Measurements from ENCODE around the gene BOLA3. TPM values are rescaled to one million over a fixed set of nuclear protein-coding genes. Genes with fewer than 3 reads are reported as not detected.

The BOLA3 gene
- total and polyA plus RNA-seq, 4 donors: 9.5 to 35.2 (median 27.1) TPM

GRCh38 chr2:74168739-74169138 lies 21.0 kb upstream of the BOLA3 start (continued):
- TF ChIP-seq, protein P1, sequence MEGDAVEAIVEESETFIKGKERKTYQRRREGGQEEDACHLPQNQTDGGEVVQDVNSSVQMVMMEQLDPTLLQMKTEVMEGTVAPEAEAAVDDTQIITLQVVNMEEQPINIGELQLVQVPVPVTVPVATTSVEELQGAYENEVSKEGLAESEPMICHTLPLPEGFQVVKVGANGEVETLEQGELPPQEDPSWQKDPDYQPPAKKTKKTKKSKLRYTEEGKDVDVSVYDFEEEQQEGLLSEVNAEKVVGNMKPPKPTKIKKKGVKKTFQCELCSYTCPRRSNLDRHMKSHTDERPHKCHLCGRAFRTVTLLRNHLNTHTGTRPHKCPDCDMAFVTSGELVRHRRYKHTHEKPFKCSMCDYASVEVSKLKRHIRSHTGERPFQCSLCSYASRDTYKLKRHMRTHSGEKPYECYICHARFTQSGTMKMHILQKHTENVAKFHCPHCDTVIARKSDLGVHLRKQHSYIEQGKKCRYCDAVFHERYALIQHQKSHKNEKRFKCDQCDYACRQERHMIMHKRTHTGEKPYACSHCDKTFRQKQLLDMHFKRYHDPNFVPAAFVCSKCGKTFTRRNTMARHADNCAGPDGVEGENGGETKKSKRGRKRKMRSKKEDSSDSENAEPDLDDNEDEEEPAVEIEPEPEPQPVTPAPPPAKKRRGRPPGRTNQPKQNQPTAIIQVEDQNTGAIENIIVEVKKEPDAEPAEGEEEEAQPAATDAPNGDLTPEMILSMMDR (IDR thresholded peaks at IDR 0.05; ENCODE audit: low read depth, low read length, missing input control): no peak
- TF ChIP-seq EGR1 (IDR thresholded peaks at IDR 0.05; ENCODE audit: low read depth in 2 of 2): no peak

DNA sequence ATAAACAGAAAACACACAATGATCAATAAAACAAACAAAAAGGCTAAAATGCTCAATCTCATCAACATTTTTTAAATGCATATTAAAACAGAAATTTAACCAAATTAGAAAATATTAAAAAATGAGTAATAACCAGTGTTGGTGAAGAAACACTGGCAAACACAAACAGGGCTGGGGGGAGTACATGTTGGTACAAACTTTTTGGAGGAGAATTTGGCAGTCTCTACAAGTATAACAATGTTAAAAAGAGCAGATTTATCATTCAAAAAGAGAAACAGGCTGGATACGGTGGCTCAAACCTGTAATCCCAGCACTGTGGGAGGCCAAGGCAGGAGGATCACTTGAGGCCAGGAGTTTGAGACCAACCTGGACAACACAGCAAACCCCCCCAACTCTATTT lies 17.0 kb upstream of the BOLA3 start:
- Histone ChIP-seq H3K36me3 (ENCODE audit: control insufficient read depth in 4 of 4, insufficient read depth in 3 of 4, low read depth in 1 of 4, low read length in 3 of 4) (peaks cover 8 to 66% (median 53%) of the 10 kb centered on the region in 4 donors), H3K27me3 (ENCODE audit: control insufficient read depth in 4 of 4, insufficient read depth in 4 of 4, low read length in 3 of 4) (no peaks in the 10 kb centered on the region)
- no peak for DNase-seq (ENCODE audit: low spot score)

More for the DNA sequence above, 17.0 kb upstream of the BOLA3 start:
- TF ChIP-seq RAD21 (IDR thresholded peaks at IDR 0.05): no peak
- no peak for TF ChIP-seq FOXA1 (IDR thresholded peaks at IDR 0.05)
- no peak for TF ChIP-seq JUND (IDR thresholded peaks at IDR 0.05)
- TF ChIP-seq TAF1 (conservative IDR thresholded peaks at IDR 0.05): no peak
- TF ChIP-seq HNF4G (IDR thresholded peaks at IDR 0.05): no peak
- TF ChIP-seq, protein P1 (IDR thresholded peaks at IDR 0.05; ENCODE audit: low read depth, low read length, missing input control): no peak
- TF ChIP-seq GABPA (IDR thresholded peaks at IDR 0.05 in 1 of 2, conservative IDR thresholded peaks at IDR 0.05 in 1 of 2): no peak
- TF ChIP-seq MAX (IDR thresholded peaks at IDR 0.05): no peak
- TF ChIP-seq SP1 (IDR thresholded peaks at IDR 0.05): no peak
- no peak for TF ChIP-seq FOXA2 (IDR thresholded peaks at IDR 0.05)
- no peak for TF ChIP-seq ATF3 (IDR thresholded peaks at IDR 0.05)
- no peak for TF ChIP-seq EGR1 (IDR thresholded peaks at IDR 0.05; ENCODE audit: low read depth in 2 of 2)
- TF ChIP-seq HNF4A (conservative IDR thresholded peaks at IDR 0.05): no peak
- TF ChIP-seq, protein P2, sequence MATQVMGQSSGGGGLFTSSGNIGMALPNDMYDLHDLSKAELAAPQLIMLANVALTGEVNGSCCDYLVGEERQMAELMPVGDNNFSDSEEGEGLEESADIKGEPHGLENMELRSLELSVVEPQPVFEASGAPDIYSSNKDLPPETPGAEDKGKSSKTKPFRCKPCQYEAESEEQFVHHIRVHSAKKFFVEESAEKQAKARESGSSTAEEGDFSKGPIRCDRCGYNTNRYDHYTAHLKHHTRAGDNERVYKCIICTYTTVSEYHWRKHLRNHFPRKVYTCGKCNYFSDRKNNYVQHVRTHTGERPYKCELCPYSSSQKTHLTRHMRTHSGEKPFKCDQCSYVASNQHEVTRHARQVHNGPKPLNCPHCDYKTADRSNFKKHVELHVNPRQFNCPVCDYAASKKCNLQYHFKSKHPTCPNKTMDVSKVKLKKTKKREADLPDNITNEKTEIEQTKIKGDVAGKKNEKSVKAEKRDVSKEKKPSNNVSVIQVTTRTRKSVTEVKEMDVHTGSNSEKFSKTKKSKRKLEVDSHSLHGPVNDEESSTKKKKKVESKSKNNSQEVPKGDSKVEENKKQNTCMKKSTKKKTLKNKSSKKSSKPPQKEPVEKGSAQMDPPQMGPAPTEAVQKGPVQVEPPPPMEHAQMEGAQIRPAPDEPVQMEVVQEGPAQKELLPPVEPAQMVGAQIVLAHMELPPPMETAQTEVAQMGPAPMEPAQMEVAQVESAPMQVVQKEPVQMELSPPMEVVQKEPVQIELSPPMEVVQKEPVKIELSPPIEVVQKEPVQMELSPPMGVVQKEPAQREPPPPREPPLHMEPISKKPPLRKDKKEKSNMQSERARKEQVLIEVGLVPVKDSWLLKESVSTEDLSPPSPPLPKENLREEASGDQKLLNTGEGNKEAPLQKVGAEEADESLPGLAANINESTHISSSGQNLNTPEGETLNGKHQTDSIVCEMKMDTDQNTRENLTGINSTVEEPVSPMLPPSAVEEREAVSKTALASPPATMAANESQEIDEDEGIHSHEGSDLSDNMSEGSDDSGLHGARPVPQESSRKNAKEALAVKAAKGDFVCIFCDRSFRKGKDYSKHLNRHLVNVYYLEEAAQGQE (IDR thresholded peaks at IDR 0.05): no peak
- TF ChIP-seq ZBTB33 (IDR thresholded peaks at IDR 0.05): no peak
- TF ChIP-seq YY1 (IDR thresholded peaks at IDR 0.05): no peak
- no peak for TF ChIP-seq RXRA (IDR thresholded peaks at IDR 0.05)
- TF ChIP-seq NR2F2 (IDR thresholded peaks at IDR 0.05): no peak
- Histone ChIP-seq H3K4me3 (ENCODE audit: low read depth in 1 of 3, low read length in 3 of 3) (no peak overlapping the region), H3K9me3 (ENCODE audit: control insufficient read depth in 4 of 4, low read length in 3 of 4) (no peaks in the 10 kb centered on the region), H3K4me1 (ENCODE audit: control insufficient read depth in 4 of 4, insufficient read depth in 4 of 4, low read length in 3 of 4) (no peaks in the 10 kb centered on the region), H3K27ac (ENCODE audit: low read depth in 1 of 2, low read length in 2 of 2) (no peak overlapping the region), H3K9ac (ENCODE audit: low read depth in 1 of 2, low read length in 2 of 2) (no peak overlapping the region)
- WGBS: 98% methylated on average over 1 of the region's 1 CpG

Data from liver (tissue), 9 donors.